Ureter (tissue), 1 donor: ENCODE measurements around the gene CDC14A. TPM values are rescaled to one million over a fixed set of nuclear protein-coding genes. Genes with fewer than 3 reads are reported as not detected.

Source experiments
- DNase-seq: peaks from one replicate; pipeline ENCODE4 v3.0.0-alpha.2; 2020; ENCODE audit warnings: low spot score
- total RNA-seq: library from RNA; stranded (reverse); gene quantifications from one replicate; pipeline ENCODE4 v1.2.4, GENCODE V29; 2023
- donor health status: DM: yes; HTN: yes; CAD: no.

Gene CDC14A
- total RNA-seq, 1 donor from 2014 or later = 14.3 TPM

DNA sequence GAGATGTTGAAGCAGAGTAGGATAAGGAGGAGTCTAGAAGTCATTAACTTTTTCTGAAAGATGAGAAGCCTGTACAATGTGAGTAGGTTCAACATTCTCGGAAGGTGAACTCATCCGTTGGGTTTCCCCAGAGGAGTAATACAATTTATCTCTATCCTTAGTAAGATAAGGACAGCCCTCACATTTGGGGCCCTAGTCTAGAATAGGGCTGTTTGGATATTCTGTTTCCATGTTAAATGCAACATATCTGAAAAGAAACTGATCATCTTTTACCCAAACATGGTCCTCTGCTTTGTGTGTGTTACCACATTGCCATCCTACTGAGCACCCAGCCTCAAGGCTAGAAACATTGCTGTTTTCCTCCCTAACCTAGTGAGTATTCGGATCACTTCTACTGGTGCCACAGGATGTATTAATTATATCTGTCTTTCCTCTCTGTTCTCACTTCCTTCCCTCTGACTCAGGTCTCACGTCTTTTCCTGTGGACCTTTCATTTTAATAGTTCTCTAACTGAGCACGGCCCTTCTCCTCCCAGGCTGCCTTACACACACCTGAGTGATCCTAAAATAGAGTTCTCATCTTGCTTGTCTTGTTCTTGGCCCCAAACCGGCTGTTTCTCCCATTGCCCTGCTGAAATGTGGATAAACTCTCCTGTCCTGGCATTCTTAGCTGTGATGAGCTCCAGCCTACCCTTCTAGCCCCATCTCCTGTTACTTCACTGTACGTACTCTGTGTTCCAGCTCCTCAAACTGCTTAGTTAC lies 91.7 kb downstream of the CDC14A start:
- no peak for DNase-seq

- no peak for DNase-seq
These were observed 93.3 kb downstream of the CDC14A start for GRCh38 chr1:100445565-100445964.

DNA sequence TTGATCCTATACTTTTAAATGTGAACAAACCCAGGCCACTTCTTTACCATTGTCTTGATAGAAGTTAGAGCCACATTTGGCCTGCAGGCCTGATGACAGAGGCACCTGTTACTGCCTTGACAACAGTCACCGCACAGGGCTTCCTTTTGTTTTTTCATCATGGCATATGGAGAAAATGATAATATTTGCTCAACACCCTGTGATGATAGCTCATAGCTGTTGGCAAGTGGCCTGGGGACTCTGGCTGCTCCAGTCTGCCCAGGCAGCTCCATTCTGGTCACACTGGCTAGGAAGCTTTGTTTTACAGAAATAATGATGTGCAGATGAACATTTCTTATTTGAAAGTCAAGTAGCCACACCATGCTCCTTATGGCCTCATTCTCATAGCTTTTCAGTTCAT lies 96.1 kb downstream of the CDC14A start:
- DNase-seq = no peak

GRCh38 chr1:100449477-100449876 lies 97.2 kb downstream of the CDC14A start:
- no peak for DNase-seq

DNA sequence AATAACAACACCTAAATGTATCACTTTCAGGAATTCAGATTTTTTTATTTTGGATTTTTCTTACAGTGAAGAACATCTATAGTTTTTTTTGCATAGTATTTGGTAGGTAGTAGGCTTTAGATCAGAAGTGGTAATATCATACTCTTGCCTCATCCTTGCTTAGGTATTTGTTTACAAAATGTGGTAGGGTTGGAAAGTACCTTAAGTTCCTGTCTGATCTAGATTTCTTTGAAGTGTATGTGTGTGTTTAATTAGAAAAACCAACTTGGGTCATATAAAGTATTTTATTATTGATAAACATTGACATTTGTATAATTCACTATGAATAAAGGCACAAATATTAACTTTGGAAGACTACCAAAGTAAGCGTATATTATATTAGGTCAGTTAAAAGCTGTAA lies 100.3 kb downstream of the CDC14A start:
- no peak for DNase-seq

GRCh38 chr1:100455478-100456072 lies 103.3 kb downstream of the CDC14A start:
- no peak for DNase-seq

DNA sequence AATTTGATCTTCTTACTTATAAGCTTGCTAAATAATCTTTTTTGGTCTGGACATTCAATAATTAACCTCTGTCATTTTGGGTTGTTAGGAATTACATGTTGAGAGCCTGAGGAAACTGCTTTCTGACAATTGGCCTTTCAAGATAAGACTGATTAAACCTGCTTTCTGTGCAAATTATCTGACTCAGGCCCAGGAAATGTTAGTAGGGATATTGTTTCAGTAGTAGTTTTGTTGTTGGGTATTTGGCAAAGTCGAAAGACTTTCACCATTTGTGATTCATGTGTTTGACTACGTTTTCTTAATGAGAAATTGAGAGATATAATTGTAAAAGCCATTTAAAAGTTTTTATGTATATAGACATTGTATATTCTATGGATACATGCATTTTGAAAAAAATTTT lies 104.6 kb downstream of the CDC14A start:
- no peak for DNase-seq

DNA sequence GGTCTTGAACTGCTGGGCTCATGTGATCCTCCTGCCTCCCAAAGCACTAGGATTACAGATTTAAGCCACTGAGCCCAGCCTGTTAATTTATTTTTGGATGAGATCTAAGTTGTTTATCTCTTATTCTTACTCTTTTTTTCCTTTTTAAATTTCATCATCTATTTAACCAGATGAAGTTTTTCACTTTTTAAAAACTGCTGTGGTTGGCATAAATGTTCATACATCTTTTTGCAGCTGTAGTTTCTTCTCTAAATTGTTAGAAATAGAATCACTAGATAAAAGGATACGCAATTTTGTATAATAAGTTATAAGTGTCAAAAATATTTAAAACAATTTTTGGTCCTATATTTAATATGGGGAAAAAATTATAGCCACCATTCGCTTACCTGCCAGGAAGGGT lies 105.4 kb downstream of the CDC14A start:
- no peak for DNase-seq

GRCh38 chr1:100458661-100459357 lies 106.5 kb downstream of the CDC14A start:
- no peak for DNase-seq

- peak; percentile 78 for DNase-seq
These were observed 107.2 kb downstream of the CDC14A start for GRCh38 chr1:100459358-100460114.

DNA sequence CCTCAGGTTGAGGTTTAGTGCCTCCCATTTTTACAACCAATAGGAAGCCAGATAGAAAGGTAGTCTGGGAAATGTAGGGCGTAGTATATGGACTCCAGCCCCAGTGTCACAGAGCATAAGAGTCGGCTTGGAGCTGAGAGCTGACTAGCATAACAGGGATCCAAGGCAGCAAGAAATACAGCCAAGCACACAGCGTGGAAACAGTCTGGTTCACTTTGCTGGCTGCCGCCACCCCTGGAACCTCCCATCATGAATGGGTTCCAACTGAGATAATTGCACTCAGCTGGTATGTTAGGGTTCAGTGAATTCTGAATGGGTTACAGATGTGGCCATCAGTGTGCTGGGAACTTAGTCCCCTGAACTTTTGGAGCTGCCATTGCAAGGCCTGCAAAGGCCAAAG lies 108.9 kb downstream of the CDC14A start:
- DNase-seq = no peak

GRCh38 chr1:100462326-100463025 lies 110.2 kb downstream of the CDC14A start:
- no peak for DNase-seq

DNA sequence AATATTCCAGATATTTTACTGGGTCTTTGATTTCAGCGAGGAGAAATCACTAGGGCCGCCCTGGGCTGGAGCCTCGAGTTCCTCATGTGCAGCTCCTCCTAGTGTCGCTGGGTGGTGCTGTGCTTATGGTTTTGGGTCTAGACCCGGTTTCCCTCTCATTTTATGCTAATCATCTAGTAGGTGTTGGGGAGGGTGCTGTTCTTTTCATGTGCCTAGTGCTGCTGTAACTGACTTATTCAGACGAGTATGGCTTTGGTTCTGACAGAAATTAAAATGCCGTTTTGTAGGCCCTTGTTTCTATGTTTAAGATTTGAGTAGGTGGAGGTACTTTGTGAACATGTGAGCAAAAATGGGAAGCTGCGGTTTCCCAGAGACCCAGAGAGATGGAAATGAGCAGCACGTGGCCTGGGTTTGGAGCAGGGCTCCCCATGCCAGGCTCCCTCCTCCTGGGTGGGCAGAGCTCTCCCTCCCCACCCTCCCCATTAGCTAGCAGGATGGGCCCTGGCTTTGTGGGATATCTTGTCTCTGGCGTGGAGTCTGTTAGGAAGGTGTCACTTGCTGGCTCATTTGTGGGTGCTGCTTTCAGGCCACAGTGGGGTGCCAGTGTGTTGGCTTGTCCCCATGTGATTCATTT lies 111.6 kb downstream of the CDC14A start:
- no peak for DNase-seq

- DNase-seq = no peak
These were observed 117.3 kb downstream of the CDC14A start for GRCh38 chr1:100469578-100469977.

- DNase-seq = no peak
These were observed 122.5 kb downstream of the CDC14A start for GRCh38 chr1:100474834-100475233.

GRCh38 chr1:100476735-100477290 lies 124.5 kb downstream of the CDC14A start:
- DNase-seq = no peak

GRCh38 chr1:100478816-100479215 lies 126.5 kb downstream of the CDC14A start:
- DNase-seq = no peak

DNA sequence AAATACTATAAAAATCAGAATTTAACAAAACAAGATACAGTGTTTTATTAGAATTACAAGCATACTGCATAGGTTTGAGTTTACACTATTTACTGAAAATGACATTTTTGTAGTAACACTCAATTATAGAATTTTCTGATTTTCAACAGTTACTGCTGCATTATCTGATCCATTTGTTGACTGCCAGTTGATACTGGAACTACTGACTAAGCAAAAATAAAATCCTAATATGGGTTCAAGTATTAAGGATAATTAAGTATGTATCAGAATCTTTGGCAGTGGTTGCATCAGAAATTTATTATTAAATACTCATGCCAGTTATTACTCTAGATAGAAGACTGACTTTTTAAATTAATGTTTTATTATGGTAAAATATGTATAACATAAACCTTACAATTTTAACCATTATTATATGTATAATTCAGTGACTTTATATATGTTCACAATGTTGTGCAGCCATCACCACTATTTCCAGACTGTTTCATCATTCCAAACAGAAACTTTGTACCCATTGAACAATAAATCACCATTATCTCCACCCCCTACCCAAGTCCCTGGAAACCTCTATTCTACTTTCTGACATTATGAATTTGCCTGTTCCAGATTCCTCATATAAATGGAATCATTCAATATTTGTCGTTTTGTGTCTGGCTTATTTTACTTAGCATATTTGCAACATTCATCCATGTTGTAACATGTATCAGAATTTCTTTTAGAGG lies 127.5 kb downstream of the CDC14A start:
- no peak for DNase-seq

DNA sequence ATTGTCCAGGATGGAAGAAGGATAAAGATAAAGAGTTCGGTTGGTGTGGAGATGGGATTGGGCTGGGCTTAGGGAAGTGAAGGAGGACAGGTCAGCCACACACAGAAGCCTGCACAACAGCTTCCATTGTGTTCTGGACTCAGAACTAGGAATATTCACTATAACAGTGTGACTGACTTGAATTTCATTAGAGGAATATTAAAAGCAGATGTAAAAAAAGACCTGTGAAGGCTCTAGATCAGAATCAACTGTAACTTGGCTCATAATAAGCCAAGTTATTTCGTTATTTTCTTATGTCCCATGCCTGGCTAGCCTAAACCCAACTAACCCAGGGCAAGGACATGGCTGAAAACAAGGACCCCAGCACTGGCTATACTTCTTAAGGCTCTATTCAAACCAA lies 129.0 kb downstream of the CDC14A start:
- no peak for DNase-seq

DNA sequence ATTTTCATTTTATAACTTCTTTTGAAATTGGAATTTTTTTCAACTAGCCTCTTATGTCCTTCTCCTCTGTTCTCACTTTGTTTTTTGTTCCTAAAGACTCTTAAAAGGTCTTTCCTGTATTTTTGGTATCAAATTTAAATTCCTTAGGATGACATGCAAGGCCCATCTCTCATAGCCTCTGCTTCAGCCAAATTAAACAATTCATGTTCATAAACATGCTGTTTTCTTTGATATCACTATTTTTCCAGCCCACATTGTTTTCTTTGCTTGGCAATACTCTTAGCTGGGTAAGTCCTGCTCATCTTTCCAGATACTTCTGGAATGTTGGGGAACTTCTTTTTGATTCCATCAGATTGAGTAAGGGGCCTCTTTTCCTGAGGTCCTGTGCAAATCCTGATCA lies 129.9 kb downstream of the CDC14A start:
- DNase-seq = no peak
